HG03039 (cell line): ENCODE measurements around the gene RAB3IP.

Experiments
- ATAC-seq: cut with Tn5 transposase; IDR thresholded peaks from one replicate; pipeline ENCODE4 v1.9.1; 2021; ENCODE audit warnings: mild to moderate bottlenecking, moderate library complexity; ENCODE audit not compliant: unreplicated experiment

RAB3IP gene

GRCh38 chr12:69738351-69739286, at the start of gene RAB3IP:
Gene RAB3IP, plus strand, starts transcription at chr12:69738860. Its CDS starts 16,549 bp downstream, at chr12:69755409.
- ATAC-seq: peak; percentile 89

GRCh38 chr12:69689638-69690037, 49.0 kb upstream of the RAB3IP start:
- no peak for ATAC-seq

- no peak for ATAC-seq
Measured at GRCh38 chr12:69694123-69694522, 44.5 kb upstream of the RAB3IP start.

GRCh38 chr12:69698054-69698453, 40.6 kb upstream of the RAB3IP start:
- no peak for ATAC-seq

GRCh38 chr12:69698769-69699540, 39.7 kb upstream of the RAB3IP start, which contains the start of gene BEST3:
Gene BEST3, minus strand, starts transcription at chr12:69699303. Its CDS starts 1,505 bp downstream, at chr12:69697798.
- ATAC-seq: no peak

GRCh38 chr12:69701826-69702225, 36.8 kb upstream of the RAB3IP start:
- no peak for ATAC-seq

GRCh38 chr12:69703146-69703642, 35.5 kb upstream of the RAB3IP start:
- ATAC-seq: no peak

GRCh38 chr12:69704357-69704756, 34.3 kb upstream of the RAB3IP start:
- ATAC-seq: no peak

GRCh38 chr12:69708649-69709048, 30.0 kb upstream of the RAB3IP start:
- no peak for ATAC-seq

GRCh38 chr12:69712826-69713225, 25.8 kb upstream of the RAB3IP start:
- ATAC-seq: no peak

GRCh38 chr12:69714542-69714941, 24.1 kb upstream of the RAB3IP start:
- no peak for ATAC-seq

GRCh38 chr12:69719336-69720316, 19.0 kb upstream of the RAB3IP start:
- ATAC-seq: no peak

- no peak for ATAC-seq
Measured at GRCh38 chr12:69720750-69721149, 17.9 kb upstream of the RAB3IP start.

GRCh38 chr12:69726922-69727321, 11.7 kb upstream of the RAB3IP start:
- ATAC-seq: no peak

GRCh38 chr12:69732088-69732487, 6.6 kb upstream of the RAB3IP start:
- ATAC-seq: no peak

- ATAC-seq: no peak
Measured at GRCh38 chr12:69733638-69734037, 5.0 kb upstream of the RAB3IP start.

- peak; percentile 32 for ATAC-seq
Measured at GRCh38 chr12:69739287-69740191, 879 bp downstream of the RAB3IP start.

GRCh38 chr12:69744109-69744508, 5.4 kb downstream of the RAB3IP start:
- ATAC-seq: no peak

- ATAC-seq: no peak
Measured at GRCh38 chr12:69751476-69751875, 12.8 kb downstream of the RAB3IP start.
